Stomach (tissue), 4 donors: ENCODE results near the gene NR3C1.

Experiments used
- CTCF ChIP-seq, 7 experiments: fragments of 450-650 bp in 4 of 7; fragments of 200-600 bp in 3 of 7; sonication (generic) in 3 of 7; IDR thresholded peaks; one replicate each; pipeline ENCODE4 v1.5.1; 2016 to 2019; ENCODE audit warnings: antibody characterized with exemption in 7 of 7, control low read depth in 2 of 7, mild to moderate bottlenecking in 1 of 7
- EP300 ChIP-seq: sonication (generic); formaldehyde crosslinking; IDR thresholded peaks from one replicate; pipeline ENCODE4 v1.6.1; 2017; ENCODE audit warnings: antibody characterized with exemption
- POLR2A ChIP-seq, 4 donors: fragments of 450-650 bp; IDR thresholded peaks; one replicate each; pipeline ENCODE4 v1.6.1; 2016; ENCODE audit warnings: antibody characterized with exemption in 4 of 4, control low read depth in 2 of 4, mild to moderate bottlenecking in 1 of 4, moderate library complexity in 1 of 4
- POLR2AphosphoS5 ChIP-seq, 3 donors: sonication (generic); formaldehyde crosslinking; IDR thresholded peaks; one replicate each; pipeline ENCODE4 v1.6.1; 2016; ENCODE audit warnings: antibody characterized with exemption in 3 of 3

GRCh38 chr5:143313298-143313852 is 90.1 kb downstream of the NR3C1 start:
- TF ChIP-seq EP300 (no peak), POLR2AphosphoS5 (IDR thresholded peaks at IDR 0.05) (no peak), CTCF (IDR thresholded peaks at IDR 0.05) (no peak), POLR2A (IDR thresholded peaks at IDR 0.05) (no peak)
